SKM-1 (cell line): ENCODE results near the gene AGRN.
"Not testable (repeated sequence)": the region's sequence is repeated elsewhere in the genome, so short reads cannot be mapped to it uniquely, and the experiment has no call there.

ENCODE experiments used
- DNase-seq: peaks from one replicate; lab custom pipeline; 2025; ENCODE audit not compliant: unreplicated experiment; lab: John Stamatoyannopoulos, UW

The AGRN gene

GRCh38 chr1:981491-981954 lies 38.4 kb upstream of the AGRN start:
- no peak for DNase-seq

GRCh38 chr1:981955-982558 lies 37.9 kb upstream of the AGRN start, which contains the start of gene PERM1:
Gene PERM1, minus strand, starts transcription at chr1:982093. Its CDS starts 1,064 bp downstream, at chr1:981029.
- DNase-seq: no peak

DNA sequence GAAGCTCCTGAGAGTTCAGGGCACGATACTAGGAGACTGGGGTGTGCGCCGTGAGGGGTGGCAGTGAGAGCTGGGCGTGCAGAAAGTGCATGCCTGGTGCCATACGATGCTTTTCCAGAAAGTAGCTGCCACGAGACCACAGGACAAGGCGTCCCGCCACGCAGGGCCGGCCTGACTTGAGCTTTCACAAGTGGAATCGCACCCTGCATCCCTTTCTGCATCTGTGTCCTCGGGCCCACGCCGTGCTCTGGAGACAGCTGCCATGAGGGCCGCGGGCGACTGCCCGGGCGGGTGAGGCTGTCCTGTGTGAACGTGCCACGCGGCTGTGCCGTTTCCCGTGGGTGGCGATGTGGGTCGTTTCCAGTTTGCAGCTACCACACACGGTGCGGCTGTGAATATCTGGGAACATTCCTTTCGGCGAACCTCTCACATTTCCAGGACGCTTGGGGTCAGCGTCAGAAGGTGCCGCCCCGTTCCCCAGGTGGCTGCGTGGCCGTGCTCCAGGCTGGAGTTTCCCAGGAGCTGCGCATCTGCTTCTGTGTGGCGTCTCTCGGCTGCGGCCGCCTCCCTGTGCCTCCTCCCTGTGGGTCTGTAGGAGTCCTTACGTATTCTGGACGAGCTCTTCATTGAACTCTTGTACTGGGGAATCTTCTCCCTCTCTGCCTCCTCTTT lies 37.0 kb upstream of the AGRN start:
- DNase-seq: no peak

DNA sequence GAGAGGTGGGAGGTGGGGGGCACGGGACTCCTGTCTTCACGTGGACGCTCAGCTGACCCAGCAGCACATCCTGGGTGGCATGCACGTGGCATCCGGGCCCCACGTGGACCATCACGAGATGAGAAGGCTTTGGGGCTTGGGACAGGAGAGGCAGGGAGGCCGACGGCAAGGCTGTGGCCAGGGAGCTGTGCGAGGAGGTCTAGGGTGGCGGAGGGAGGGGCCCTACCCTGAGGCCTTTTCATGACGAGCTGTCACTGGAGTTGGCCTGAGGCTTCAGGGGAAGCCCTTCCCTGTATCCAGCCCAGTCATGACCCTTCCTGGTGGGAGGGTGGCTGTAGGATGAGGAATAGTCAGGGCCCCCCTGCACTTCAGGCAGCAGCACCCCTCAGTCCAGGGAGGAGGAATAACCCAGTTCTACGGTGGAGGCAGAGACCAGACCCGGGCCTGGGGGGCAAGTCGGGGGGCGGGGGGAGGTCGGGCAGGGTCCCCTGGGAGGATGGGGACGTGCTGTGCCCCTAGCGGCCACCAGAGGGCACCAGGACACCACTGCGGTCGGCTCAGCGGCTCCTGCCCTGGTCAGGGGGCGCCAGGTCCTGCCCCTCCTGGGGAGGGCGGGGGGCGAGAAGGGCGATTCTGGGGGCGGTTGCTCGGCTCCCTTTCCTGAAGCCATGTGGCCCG lies 36.0 kb upstream of the AGRN start:
- DNase-seq: no peak

GRCh38 chr1:984476-984814 lies 35.5 kb upstream of the AGRN start:
- no peak for DNase-seq

DNA sequence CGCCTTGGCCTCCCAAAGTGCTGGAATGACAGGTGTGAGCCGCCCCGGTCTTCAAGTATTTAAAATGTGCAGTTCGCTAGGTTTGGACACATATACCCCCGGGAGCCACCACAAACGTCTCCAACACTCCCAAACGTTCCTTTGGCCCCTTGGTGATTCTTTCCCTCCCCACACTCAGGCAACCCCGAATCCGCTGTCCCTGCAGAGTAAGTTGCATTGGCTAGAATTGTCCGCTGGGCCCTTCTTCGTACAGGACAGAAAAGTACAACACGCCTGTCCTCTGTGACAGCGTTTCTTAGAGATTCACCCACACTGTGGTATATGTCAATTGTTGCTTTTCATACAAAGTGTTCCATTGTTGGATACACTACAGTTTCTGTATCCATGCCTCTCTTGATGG lies 34.8 kb upstream of the AGRN start:
- no peak for DNase-seq

- DNase-seq: not testable (repeated sequence)
Measured at GRCh38 chr1:988061-988460, 31.9 kb upstream of the AGRN start.

DNA sequence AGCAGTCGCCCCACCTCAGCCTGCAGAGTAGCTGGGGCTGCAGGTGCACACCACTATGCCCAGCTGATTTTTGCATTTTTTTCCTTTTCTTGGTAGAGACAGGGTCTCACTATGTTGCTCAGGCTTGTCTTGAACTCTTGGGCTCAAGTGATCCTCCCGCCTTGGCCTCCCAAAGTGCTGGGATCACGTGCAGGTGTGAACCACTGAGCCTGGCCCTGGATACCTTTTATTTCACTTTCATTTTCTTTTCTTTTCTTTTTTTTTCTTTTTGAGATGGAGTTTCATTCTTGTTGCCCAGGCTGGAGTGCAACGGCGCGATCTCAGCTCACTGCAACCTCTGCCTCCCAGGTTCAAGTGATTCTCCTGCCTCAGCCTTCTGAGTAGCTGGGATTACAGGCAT lies 28.6 kb upstream of the AGRN start:
- not testable (repeated sequence) for DNase-seq

GRCh38 chr1:991895-992294 lies 28.0 kb upstream of the AGRN start:
- no peak for DNase-seq

DNA sequence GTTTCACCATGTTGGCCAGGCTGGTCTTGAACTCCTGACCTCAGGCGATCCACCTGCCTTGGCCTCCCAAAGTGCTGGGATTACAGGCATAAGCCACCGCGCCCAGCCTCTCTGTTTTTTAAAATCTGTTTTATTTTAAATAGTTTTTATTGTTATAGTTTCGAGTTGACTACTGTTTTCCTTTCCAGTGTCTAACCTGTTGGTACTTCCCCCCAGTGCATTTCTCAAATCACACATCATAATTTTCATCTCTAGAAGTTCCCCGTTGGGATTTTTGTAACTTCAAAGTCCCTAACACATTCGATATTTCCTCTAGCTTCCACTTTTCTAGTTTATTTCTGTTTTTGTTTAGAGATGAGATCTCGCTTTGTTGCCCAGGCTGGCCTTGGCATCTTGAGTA lies 27.6 kb upstream of the AGRN start:
- DNase-seq: no peak

GRCh38 chr1:993379-993995 lies 26.4 kb upstream of the AGRN start:
- DNase-seq: no peak

GRCh38 chr1:994546-994945 lies 25.4 kb upstream of the AGRN start:
- not testable (repeated sequence) for DNase-seq

- DNase-seq: no peak
Measured at GRCh38 chr1:995665-996633, 24.0 kb upstream of the AGRN start.

DNA sequence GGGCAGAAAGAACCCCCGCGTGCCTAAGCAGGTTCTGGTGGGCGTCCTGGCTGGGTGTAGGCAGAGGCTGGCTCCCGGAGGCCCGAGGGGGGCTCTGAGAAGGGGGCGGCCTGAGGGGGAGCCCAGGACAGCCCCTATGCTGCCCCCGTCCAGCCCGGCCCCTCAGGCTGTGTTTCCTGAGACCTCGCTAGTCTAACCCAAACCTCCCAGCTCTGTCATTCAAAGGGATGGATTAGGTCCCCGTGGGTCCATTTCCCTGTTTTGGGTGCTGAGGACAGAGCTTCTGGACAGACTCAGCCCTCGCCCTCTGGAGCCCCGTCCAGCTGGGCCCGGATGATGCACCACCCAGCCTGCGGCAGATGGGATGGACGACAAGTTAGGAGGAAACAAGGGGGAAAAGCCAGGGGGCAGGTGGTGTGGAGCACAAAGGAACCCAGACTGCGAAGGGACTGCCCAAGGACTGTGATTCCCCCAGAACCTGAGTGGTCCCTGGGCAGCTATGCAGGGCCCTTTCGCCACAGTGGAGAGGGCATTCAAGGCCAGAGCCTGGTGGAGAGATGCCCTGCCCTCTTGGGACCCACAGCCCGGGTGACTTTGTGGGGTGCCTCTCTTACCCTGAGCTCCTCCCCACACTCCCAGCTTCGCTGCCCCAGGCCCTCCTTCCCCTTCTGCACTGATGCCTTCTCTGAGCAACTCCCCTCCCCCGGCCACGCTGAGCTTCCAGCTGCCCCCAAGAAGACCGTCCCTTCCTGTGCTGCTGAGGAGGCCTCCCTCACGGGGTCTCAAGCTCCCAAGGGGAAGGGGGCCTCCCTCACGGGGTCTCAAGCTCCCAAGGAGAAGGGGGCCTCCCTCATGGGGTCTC lies 22.8 kb upstream of the AGRN start:
- DNase-seq: no peak

DNA sequence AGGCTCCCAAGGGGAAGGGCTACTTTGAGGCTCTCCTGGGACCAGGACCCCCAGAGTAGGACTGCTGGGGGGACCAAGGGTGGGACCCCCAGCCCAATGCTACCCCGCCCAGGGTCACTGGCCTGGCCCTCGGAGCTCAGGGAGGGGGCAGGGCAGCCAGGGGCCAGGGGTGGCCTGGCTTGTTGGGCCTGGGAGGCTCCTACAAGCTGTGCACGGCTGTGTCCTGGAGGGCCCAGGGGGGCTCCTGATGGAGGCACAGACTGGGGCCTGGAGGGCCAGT lies 22.3 kb upstream of the AGRN start:
- no peak for DNase-seq

- DNase-seq: no peak
Measured at GRCh38 chr1:997993-998744, 21.8 kb upstream of the AGRN start.

DNA sequence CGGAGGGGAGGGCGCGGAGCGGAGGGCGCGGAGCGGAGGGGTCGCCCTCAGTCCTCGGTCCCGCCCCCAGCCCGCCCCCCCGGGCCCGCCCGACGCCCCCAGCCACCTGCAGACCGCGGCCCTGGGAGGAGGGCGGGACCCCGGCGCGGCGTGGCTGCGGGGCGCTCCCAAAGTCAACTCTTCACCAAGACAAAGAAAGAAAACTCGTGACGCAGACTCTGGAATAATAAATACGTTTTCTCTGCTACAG lies 21.2 kb upstream of the AGRN start:
- DNase-seq: no peak

DNA sequence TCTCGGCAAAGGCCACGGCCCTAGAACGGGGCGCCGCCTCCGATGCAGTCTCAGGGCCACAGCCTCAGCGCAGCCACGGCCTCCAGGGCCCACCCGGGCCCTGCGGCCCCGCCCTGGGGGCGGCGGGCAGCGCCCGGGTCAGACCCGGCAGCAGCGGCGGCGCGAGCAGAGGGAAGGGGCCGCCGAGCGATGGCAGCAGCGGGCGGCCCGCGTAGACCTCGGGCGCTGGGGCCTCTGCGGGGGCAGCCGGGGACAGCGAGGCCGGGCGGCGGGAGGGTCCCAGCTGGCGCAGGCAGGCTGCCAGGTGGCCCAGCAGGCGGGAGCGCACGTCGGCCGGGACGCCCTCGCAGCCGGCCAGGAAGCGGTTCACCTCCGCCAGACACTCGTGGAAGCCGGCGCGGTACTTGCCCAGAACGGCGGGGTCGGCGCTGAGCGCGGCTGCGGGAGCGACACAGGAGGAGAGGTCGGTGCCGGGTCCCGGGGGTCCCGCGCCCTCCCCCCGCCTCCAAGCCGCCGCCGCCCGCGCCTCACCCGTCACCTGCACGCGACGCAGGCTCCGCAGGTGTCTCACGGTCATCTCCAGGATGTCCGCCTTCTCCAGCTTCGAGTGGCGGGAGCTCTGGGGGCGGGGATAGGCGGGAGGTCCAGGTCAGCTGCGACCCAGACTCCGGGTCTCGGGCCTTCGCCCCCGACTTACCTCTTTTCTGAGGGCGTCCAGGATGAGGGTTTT lies 20.8 kb upstream of the AGRN start:
- no peak for DNase-seq

DNA sequence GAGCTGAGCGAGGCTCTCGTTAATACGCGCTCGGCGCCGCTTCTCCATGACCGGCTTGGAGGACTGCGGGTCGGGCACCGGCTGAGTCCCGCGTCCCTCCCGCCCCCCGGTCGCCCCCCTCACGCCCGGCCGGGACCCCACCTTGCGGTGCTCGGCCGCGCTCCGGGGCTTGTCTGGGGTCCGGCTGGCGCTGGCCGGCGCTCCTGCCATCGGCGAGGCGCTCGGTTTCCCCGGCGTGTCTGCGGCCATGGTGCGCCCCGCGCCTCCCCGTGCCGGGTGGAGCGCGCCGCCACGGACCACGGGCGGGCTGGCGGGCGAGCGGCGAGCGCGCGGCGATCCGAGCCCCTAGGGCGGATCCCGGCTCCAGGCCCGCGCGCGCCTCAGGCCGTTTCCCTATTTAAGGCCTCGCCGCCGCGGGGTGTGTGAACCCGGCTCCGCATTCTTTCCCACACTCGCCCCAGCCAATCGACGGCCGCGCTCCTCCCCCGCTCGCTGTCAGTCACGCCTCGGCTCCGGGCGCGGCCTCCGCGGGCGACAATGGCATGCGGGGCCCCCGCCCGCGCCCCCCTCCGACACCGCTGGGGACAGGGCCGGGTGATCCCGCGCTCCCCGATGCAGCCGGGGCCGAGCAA lies 20.1 kb upstream of the AGRN start, which contains the start of gene HES4:
Gene HES4 (minus strand): TSS at position 373 of the 632 bp plus-strand sequence. CDS start 124 bp downstream, at position 249.
- DNase-seq: no peak
